ENCODE measurements around the gene NUDT3. TPM values are rescaled to one million over a fixed set of nuclear protein-coding genes. Genes with fewer than 3 reads are reported as not detected.

Gene NUDT3
- total RNA-seq, 1 donor from 2014 or later, result 33.3 TPM

DNA sequence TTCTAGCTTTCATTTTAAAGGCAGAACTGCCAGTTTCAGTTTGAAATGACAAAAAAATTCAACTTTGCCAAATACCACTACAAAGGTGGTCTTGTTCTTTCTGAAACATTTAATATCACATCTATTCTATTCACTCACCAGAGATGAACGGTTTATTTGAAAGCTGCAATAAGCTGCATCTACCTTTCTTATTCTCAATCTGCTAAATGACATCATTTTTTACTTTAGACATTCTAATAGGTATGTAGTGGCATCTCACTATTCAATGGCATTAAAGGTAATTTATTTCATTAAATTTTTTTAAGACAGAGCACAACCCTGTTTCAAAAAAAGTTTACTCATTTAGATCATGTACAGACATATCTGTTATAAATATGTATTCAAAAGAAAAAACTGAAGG lies 77.2 kb downstream of the NUDT3 start:
- Mint-ChIP-seq H3K4me1 (peaks cover 54% of the 10 kb centered on the region), H3K27ac (no peak overlapping the region), H3K27me3 (ENCODE audit: low read depth) (no peaks in the 10 kb centered on the region), H3K36me3 (peaks cover 2% of the 10 kb centered on the region), H3K9me3 (no peaks in the 10 kb centered on the region), H3K4me3 (no peak overlapping the region)
- no peak for DNase-seq (ENCODE audit: low spot score in 2 of 2, unreplicated experiment in 2 of 2)
- no peak for TF ChIP-seq CTCF (IDR thresholded peaks at IDR 0.05; ENCODE audit: unreplicated experiment)

DNA sequence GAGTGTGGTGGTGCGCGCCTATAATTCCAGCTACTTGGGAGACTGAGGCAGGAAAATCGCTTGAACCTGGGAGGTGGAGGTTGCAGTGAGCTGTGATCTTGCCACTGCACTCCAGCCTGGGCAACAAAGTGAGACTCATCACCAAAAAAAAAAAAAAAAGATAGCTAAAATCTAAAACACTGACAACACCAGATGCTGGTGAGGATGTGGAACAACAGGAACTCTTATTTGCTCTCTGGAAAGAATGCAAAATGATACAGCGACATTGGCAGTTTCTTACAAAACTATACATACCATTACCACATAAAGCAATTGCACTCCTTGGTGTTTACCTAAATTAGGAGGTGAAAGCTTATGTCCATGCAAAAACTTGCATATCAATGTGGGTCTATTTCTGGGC lies 80.2 kb downstream of the NUDT3 start:
- no peak for DNase-seq (ENCODE audit: low spot score in 2 of 2, unreplicated experiment in 2 of 2)
- Mint-ChIP-seq H3K27ac (no peak overlapping the region), H3K9me3 (no peaks in the 10 kb centered on the region), H3K4me3 (no peak overlapping the region), H3K27me3 (ENCODE audit: low read depth) (no peaks in the 10 kb centered on the region), H3K4me1 (peaks cover 27% of the 10 kb centered on the region), H3K36me3 (no peaks in the 10 kb centered on the region)
- TF ChIP-seq CTCF (IDR thresholded peaks at IDR 0.05; ENCODE audit: unreplicated experiment), result no peak

GRCh38 chr6:34310817-34311216 lies 81.7 kb downstream of the NUDT3 start:
- H3K9me3 Mint-ChIP-seq, result no peaks in the 10 kb centered on the region

DNA sequence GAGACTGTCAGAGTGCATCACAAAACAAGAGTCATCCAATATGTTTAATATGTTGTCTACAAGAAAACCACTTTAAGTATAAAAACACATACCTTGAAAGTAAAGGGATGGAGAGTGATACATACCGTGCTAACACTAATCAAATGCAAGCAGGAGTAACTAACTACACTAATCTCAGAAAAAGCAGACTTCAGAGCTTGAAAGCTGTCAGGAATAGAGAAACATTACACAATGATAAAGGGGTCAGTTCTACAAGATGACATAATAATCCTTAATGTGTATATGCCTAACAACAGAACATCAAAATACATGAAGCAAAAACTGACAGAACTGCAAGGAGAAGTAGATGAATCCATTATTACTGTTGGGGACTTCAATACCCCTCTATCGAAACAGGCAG lies 84.0 kb downstream of the NUDT3 start:
- Mint-ChIP-seq H3K9me3 (no peaks in the 10 kb centered on the region), H3K4me1 (peaks cover 8% of the 10 kb centered on the region), H3K27ac (no peak overlapping the region), H3K27me3 (ENCODE audit: low read depth) (no peaks in the 10 kb centered on the region), H3K4me3 (no peak overlapping the region), H3K36me3 (no peaks in the 10 kb centered on the region)
- DNase-seq (ENCODE audit: low spot score in 2 of 2, unreplicated experiment in 2 of 2), result no peak
- no peak for TF ChIP-seq CTCF (IDR thresholded peaks at IDR 0.05; ENCODE audit: unreplicated experiment)

More at GRCh38 chr6:34310817-34311216, 81.7 kb downstream of the NUDT3 start:
- Mint-ChIP-seq H3K36me3 (no peaks in the 10 kb centered on the region), H3K27ac (no peak overlapping the region), H3K4me3 (no peak overlapping the region), H3K27me3 (ENCODE audit: low read depth) (no peaks in the 10 kb centered on the region), H3K4me1 (peaks cover 20% of the 10 kb centered on the region)
- TF ChIP-seq CTCF (IDR thresholded peaks at IDR 0.05; ENCODE audit: unreplicated experiment), result no peak
- no peak for DNase-seq (ENCODE audit: low spot score in 2 of 2, unreplicated experiment in 2 of 2)

DNA sequence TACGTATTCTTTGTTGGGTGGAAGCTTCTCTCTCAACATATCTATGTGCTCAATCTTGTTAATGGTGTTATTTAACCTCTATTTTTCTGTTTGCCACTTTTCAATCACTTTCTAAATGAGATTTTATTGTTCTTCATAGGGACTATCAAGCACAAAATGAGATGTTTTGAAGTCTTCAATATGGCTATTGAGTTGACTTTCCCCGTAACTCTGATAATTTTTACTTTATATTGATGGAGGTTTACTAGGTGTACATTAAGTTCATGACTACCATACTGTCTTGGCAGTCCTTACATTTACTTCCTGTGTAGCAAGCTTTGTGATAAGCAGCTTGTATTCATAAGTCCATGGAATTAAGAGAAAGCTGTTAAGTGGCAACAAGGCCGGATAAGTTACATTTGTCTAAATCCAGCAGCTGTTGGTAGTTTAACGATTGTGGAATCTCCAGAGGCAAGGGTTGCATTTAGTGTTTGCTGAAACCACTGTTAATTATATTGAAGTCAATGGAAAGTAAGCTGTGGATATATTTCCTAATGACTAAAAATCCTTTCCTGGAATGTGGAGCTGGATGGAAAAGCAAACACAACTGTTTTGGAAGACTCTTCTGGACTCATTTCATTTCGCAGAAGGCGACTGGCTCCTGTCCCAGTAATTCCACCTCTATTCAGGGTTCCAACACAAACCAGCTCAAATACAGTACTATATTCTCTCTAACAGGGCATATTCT lies 86.3 kb downstream of the NUDT3 start:
- TF ChIP-seq CTCF (IDR thresholded peaks at IDR 0.05; ENCODE audit: unreplicated experiment), result no peak
- no peaks in the 10 kb centered on the region for H3K9me3 Mint-ChIP-seq
- no peak overlapping the region for H3K4me3 Mint-ChIP-seq
- peaks cover 12% of the 10 kb centered on the region for H3K4me1 Mint-ChIP-seq
- DNase-seq (ENCODE audit: low spot score in 2 of 2, unreplicated experiment in 2 of 2), result no peak
- no peaks in the 10 kb centered on the region for H3K27me3 Mint-ChIP-seq (ENCODE audit: low read depth)
- H3K27ac Mint-ChIP-seq, result no peak overlapping the region
- no peaks in the 10 kb centered on the region for H3K36me3 Mint-ChIP-seq

All from mesothelial cell of epicardium (in vitro differentiated cells).